GM19240 (cell line): ENCODE measurements around the gene BUD31.

Source experiments
- DNase-seq: peaks from one replicate; pipeline ENCODE4 v3.0.0; 2011; ENCODE audit warnings: low spot score; ENCODE audit not compliant: insufficient read length

The BUD31 gene

GRCh38 chr7:99461221-99461620 is 52.5 kb downstream of the BUD31 start:
- DNase-seq, result no peak

DNA sequence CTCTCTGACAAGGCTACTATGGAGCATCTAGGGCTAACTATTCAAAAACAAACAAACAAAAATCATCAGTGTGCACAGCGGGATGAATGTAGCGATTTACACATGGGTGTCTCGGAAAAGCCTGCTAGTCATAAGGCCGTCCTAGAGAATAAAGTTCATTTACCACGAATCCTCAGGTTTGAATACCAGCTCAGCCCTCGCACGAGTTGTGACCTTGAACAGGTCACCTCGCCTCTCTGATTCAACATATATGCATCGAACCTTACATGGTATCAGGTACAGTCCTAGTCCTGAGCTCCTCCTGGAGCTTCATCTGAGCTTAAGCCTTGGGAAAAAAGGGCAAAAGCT is 56.6 kb downstream of the BUD31 start:
- DNase-seq, result no peak

DNA sequence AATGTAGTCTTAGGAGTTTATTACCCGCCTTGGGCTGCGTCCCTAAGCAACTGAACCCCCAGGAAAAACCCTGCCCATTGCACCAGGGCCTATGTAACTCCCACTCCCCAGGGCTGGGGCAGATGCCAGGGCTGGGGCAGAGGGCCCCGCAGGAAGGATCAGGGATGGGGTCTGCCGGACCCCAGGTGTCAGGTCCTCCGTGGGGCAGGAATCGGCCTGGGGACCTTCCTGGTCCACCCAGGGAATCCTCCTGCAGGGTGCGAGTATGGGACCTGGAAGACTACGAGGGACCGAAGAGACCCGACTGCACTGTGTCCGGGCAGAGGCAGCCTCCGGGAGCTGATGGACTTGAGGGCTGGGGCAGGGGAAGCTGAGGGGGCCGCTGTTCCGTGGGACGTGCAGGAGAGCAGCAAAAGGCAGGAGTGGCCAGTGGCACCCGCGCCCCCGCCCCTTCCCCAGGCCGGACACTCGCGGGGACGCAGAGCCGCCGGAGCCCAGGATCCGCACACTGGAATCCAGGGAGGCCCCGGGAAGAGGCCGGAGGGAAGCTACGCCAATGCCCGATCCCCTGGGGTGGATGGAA is 59.7 kb downstream of the BUD31 start:
- no peak for DNase-seq
